Measurements from ENCODE around the gene PHKA1.
"Not testable (repeated sequence)": the region's sequence is repeated elsewhere in the genome, so short reads cannot be mapped to it uniquely, and the experiment has no call there.

PHKA1 gene

GRCh38 chrX:72568406-72569092 lies 145.6 kb downstream of the PHKA1 start:
- no peak for DNase-seq

- DNase-seq = no peak
Observed at GRCh38 chrX:72566448-72566847, 147.7 kb downstream of the PHKA1 start.

- not testable (repeated sequence) for DNase-seq
Observed at GRCh38 chrX:72559655-72560054, 154.5 kb downstream of the PHKA1 start.

- DNase-seq = no peak
Observed at GRCh38 chrX:72554448-72555140, 159.5 kb downstream of the PHKA1 start.

GRCh38 chrX:72552443-72552842 lies 161.7 kb downstream of the PHKA1 start:
- not testable (repeated sequence) for DNase-seq

- DNase-seq = peak; percentile 28
Observed at GRCh38 chrX:72545990-72546389, 168.1 kb downstream of the PHKA1 start.

- DNase-seq = peak; percentile 0
Observed at GRCh38 chrX:72540318-72540717, 173.8 kb downstream of the PHKA1 start.

- DNase-seq = no peak
Observed at GRCh38 chrX:72539822-72540221, 174.3 kb downstream of the PHKA1 start.

- no peak for DNase-seq
Observed at GRCh38 chrX:72536542-72536941, 177.6 kb downstream of the PHKA1 start.

- DNase-seq = no peak
Observed at GRCh38 chrX:72532366-72532765, 181.7 kb downstream of the PHKA1 start.
